Suprapubic skin (tissue), 4 donors: ENCODE results near the gene KIF5C.

Experiments
- EP300 ChIP-seq: sonication (generic); formaldehyde crosslinking; IDR thresholded peaks from one replicate; pipeline ENCODE4 v1.6.1; 2017; ENCODE audit warnings: antibody characterized with exemption
- POLR2A ChIP-seq, 2 donors: fragments of 450-650 bp; IDR thresholded peaks; one replicate each; pipeline ENCODE4 v1.6.1; 2017; ENCODE audit warnings: antibody characterized with exemption in 2 of 2, mild to moderate bottlenecking in 2 of 2, moderate library complexity in 2 of 2
- POLR2AphosphoS5 ChIP-seq, 3 donors: sonication (generic); formaldehyde crosslinking; IDR thresholded peaks; one replicate each; pipeline ENCODE4 v1.6.1; 2017; ENCODE audit warnings: antibody characterized with exemption in 3 of 3
- TF ChIP-seq, protein P1 (sequence below), 2 donors: fragments of 200-600 bp in 1 of 2; fragments of 450-650 bp in 1 of 2; sonication (generic) in 1 of 2; IDR thresholded peaks; one replicate each; pipeline ENCODE4 v1.5.1; 2016 to 2019; ENCODE audit warnings: antibody characterized with exemption in 2 of 2, mild to moderate bottlenecking in 1 of 2, moderate library complexity in 1 of 2

DNA sequence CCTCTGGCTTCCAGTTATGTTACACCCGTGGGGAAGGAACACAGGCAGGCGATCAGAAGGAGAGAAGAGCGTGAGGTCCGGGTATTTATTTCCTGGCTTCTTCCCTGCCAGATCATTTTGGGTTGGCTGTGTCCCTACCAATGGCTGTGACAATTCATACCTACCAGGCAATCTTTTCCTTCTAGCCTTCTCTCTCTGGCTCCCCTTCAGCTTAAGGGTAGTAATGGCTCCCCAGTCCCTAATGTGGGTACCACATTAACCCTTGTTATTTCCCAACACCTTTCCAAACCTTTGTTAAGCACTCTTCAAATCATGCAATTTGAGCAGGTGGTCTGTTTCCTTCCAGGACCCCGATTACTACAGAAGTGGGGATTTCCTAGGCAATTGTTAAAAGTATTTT lies 84.7 kb downstream of the KIF5C start:
- TF ChIP-seq, protein P1, sequence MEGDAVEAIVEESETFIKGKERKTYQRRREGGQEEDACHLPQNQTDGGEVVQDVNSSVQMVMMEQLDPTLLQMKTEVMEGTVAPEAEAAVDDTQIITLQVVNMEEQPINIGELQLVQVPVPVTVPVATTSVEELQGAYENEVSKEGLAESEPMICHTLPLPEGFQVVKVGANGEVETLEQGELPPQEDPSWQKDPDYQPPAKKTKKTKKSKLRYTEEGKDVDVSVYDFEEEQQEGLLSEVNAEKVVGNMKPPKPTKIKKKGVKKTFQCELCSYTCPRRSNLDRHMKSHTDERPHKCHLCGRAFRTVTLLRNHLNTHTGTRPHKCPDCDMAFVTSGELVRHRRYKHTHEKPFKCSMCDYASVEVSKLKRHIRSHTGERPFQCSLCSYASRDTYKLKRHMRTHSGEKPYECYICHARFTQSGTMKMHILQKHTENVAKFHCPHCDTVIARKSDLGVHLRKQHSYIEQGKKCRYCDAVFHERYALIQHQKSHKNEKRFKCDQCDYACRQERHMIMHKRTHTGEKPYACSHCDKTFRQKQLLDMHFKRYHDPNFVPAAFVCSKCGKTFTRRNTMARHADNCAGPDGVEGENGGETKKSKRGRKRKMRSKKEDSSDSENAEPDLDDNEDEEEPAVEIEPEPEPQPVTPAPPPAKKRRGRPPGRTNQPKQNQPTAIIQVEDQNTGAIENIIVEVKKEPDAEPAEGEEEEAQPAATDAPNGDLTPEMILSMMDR (IDR thresholded peaks at IDR 0.05) = no peak
- TF ChIP-seq EP300 = no peak
- no peak for TF ChIP-seq POLR2AphosphoS5 (IDR thresholded peaks at IDR 0.05)
- TF ChIP-seq POLR2A (IDR thresholded peaks at IDR 0.05) = no peak
